ENCODE measurements around the gene CASZ1. TPM values are rescaled to one million over a fixed set of nuclear protein-coding genes. Genes with fewer than 3 reads are reported as not detected.
A peak's percentile ranks its signal among the peaks of the same experiment; 100 is the strongest.

CASZ1 gene
- total and polyA plus RNA-seq, 2 donors (not counting 3 experiments of a cell fraction or from before 2014, with no cell fraction given), result 1.5 to 5.2 TPM

- Histone ChIP-seq H4K20me1 (replicated peaks; ENCODE audit: control insufficient read depth, extremely low read depth, insufficient read depth, low read length) (no peaks in the 10 kb centered on the region), H3K4me2 (ENCODE audit: insufficient read depth, low read length) (no peak overlapping the region), H3K9me1 (replicated peaks; ENCODE audit: control insufficient read depth, extremely low read depth, insufficient read depth, low read length) (no peaks in the 10 kb centered on the region), H3K9me3 (replicated peaks; ENCODE audit: control insufficient read depth, insufficient read depth, low read length) (no peaks in the 10 kb centered on the region), H3K4me3 (replicated peaks in 1 of 3; ENCODE audit: insufficient read depth in 1 of 3, low read depth in 1 of 3, low read length in 3 of 3) (no peak overlapping the region), H3K27ac (ENCODE audit: insufficient read depth, low read depth, low read length) (no peak overlapping the region), H3K4me1 (ENCODE audit: control insufficient read depth, extremely low read depth, insufficient read depth, low read length) (no peaks in the 10 kb centered on the region), H3K9ac (replicated peaks; ENCODE audit: extremely low read depth, insufficient read depth, low read length) (no peak overlapping the region), H3K36me3 (ENCODE audit: control insufficient read depth in 2 of 2, extremely low read depth in 1 of 2, insufficient read depth in 2 of 2, low read length in 2 of 2) (no peaks in the 10 kb centered on the region), H2AFZ (ENCODE audit: low read depth, low read length) (no peak overlapping the region), H3K27me3 (ENCODE audit: control insufficient read depth in 2 of 2, insufficient read depth in 2 of 2, low read length in 2 of 2) (peaks cover 4 to 14% of the 10 kb centered on the region in 2 experiments), H3K79me2 (ENCODE audit: control insufficient read depth, insufficient read depth, low read length) (no peaks in the 10 kb centered on the region)
- FAIRE-seq (no peak), DNase-seq (ENCODE audit: low read depth, low spot score) (peak; percentile 54)
- BruUV-seq (replicated peaks), result no TSS peak
- dilution Hi-C loops (cut with MboI; ENCODE audit: extremely low pct_ligation_motif_present, low sequenced_read_pairs) (no loop called here), intact Hi-C loops (cut with micrococcal nuclease) (no loop called here)
- TF ChIP-seq EZH2 (IDR thresholded peaks at IDR 0.05; ENCODE audit: borderline replicate concordance, low read depth, low read length, severe bottlenecking) (peak; percentile 83), CTCF (IDR thresholded peaks at IDR 0.05; ENCODE audit: extremely low read depth in 1 of 2, insufficient read depth in 1 of 2, low read depth in 1 of 2, low read length in 2 of 2) (no peak)
- ChIA-PET POLR2A (no interaction called here), CTCF (interaction anchor here (1.5 kb wide), 1 partner anchor 305 kb away, joined by 3 read pairs; no protein-coding TSS in a partner anchor)
Observed at GRCh38 chr1:10835822-10836421, 39.5 kb upstream of the CASZ1 start.

DNA sequence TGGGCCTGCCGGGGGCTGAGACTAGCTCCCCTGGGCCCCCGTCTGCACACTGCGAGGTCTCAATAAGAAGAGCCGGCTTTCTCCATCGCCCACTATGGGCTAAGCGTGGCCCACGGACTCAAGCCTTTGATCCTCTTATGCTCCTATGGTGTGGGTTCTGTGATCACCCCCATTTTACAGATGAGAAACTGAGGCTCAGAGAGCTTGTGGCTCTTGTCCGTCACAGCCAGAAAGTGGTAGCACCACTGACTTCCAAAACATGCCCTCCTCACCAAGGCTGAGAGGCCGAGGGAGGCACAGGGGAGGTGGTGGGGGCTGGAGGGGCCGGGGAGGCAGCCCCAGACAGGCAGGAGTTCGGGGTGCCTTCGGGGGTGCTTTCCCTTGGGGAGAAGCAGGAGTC, 39.0 kb upstream of the CASZ1 start:
- DNase-seq (ENCODE audit: low read depth, low spot score), result no peak
- Histone ChIP-seq H3K79me2 (ENCODE audit: control insufficient read depth, insufficient read depth, low read length) (no peaks in the 10 kb centered on the region), H3K9ac (replicated peaks; ENCODE audit: extremely low read depth, insufficient read depth, low read length) (no peak overlapping the region), H3K27me3 (ENCODE audit: control insufficient read depth in 2 of 2, insufficient read depth in 2 of 2, low read length in 2 of 2) (peaks cover 4 to 14% of the 10 kb centered on the region in 2 experiments), H3K4me2 (ENCODE audit: insufficient read depth, low read length) (no peak overlapping the region), H3K36me3 (ENCODE audit: control insufficient read depth in 2 of 2, extremely low read depth in 1 of 2, insufficient read depth in 2 of 2, low read length in 2 of 2) (no peaks in the 10 kb centered on the region), H3K9me1 (replicated peaks; ENCODE audit: control insufficient read depth, extremely low read depth, insufficient read depth, low read length) (no peaks in the 10 kb centered on the region), H3K27ac (ENCODE audit: insufficient read depth, low read depth, low read length) (no peak overlapping the region), H3K4me3 (replicated peaks in 1 of 3; ENCODE audit: insufficient read depth in 1 of 3, low read depth in 1 of 3, low read length in 3 of 3) (no peak overlapping the region), H3K9me3 (replicated peaks; ENCODE audit: control insufficient read depth, insufficient read depth, low read length) (no peaks in the 10 kb centered on the region), H3K4me1 (ENCODE audit: control insufficient read depth, extremely low read depth, insufficient read depth, low read length) (no peaks in the 10 kb centered on the region), H4K20me1 (replicated peaks; ENCODE audit: control insufficient read depth, extremely low read depth, insufficient read depth, low read length) (no peaks in the 10 kb centered on the region), H2AFZ (ENCODE audit: low read depth, low read length) (no peak overlapping the region)
- intact Hi-C loops (cut with micrococcal nuclease) (no loop called here), dilution Hi-C loops (cut with MboI; ENCODE audit: extremely low pct_ligation_motif_present, low sequenced_read_pairs) (no loop called here)
- FAIRE-seq, result no peak
- POLR2A ChIA-PET, result no interaction called here
- CTCF ChIA-PET, result no interaction called here
- TF ChIP-seq GATA2 (IDR thresholded peaks at IDR 0.05; ENCODE audit: insufficient read depth, insufficient read length, low read depth, low read length), result no peak
- TF ChIP-seq, protein P1, sequence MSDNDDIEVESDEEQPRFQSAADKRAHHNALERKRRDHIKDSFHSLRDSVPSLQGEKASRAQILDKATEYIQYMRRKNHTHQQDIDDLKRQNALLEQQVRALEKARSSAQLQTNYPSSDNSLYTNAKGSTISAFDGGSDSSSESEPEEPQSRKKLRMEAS (IDR thresholded peaks at IDR 0.05; ENCODE audit: insufficient read depth, insufficient read length), result no peak
- no peak for TF ChIP-seq POLR2A (IDR thresholded peaks at IDR 0.05; ENCODE audit: low read depth, low read length)
- TF ChIP-seq JUN (IDR thresholded peaks at IDR 0.05; ENCODE audit: borderline replicate concordance, insufficient read depth, insufficient read length, low read depth), result no peak
- no peak for TF ChIP-seq FOS (IDR thresholded peaks at IDR 0.05; ENCODE audit: borderline replicate concordance, insufficient read depth, low read length)
- no peak for TF ChIP-seq POLR2AphosphoS5 (IDR thresholded peaks at IDR 0.05; ENCODE audit: insufficient read depth, low read depth, low read length)
- no TSS peak for BruUV-seq (replicated peaks)
